Calu3 (cell line): ENCODE data around the gene CTDSPL2. TPM values are rescaled to one million over a fixed set of nuclear protein-coding genes. Genes with fewer than 3 reads are reported as not detected.

Experiments
- BruUV-seq: library from RNA; stranded (reverse); fragments of 400-500 nt; replicated peaks from 2 replicates; lab custom pipeline; 2021; lab: Mats Ljungman, UMichigan
- CTCF ChIA-PET: fragments of 300-600 bp; sonication (Branson Sonifier 250); formaldehyde crosslinking; loops from one replicate; lab custom pipeline; 2022; ENCODE audit warnings: antibody characterized with exemption; lab: Charles Lee
- DNase-seq: peaks from one replicate; pipeline ENCODE4 v3.0.0; 2022
- H3K27ac Mint-ChIP-seq: one replicate; pipeline ENCODE4 v1.8.0; 2022; ENCODE audit warnings: mixed read lengths; ENCODE audit not compliant: unreplicated experiment
- H3K27me3 Mint-ChIP-seq: one replicate; pipeline ENCODE4 v1.8.0; 2022; ENCODE audit warnings: mixed read lengths; ENCODE audit not compliant: unreplicated experiment
- H3K36me3 Mint-ChIP-seq: one replicate; pipeline ENCODE4 v1.8.0; 2022; ENCODE audit warnings: mild to moderate bottlenecking, moderate library complexity, mixed read lengths; ENCODE audit not compliant: insufficient read depth, unreplicated experiment
- H3K4me1 Mint-ChIP-seq: one replicate; pipeline ENCODE4 v1.8.0; 2022; ENCODE audit warnings: mild to moderate bottlenecking, low read depth, mixed read lengths; ENCODE audit not compliant: unreplicated experiment
- H3K4me3 Mint-ChIP-seq: one replicate; pipeline ENCODE4 v1.8.0; 2022; ENCODE audit warnings: mild to moderate bottlenecking, low read depth, moderate library complexity, mixed read lengths; ENCODE audit not compliant: unreplicated experiment
- H3K9me3 Mint-ChIP-seq: one replicate; pipeline ENCODE4 v1.8.0; 2022; ENCODE audit warnings: low read depth, mixed read lengths; ENCODE audit not compliant: unreplicated experiment
- CTCF ChIP-seq: fragments of 200-600 bp; IDR thresholded peaks from one replicate; pipeline ENCODE4 v1.8.0; 2022; ENCODE audit warnings: antibody characterized with exemption; ENCODE audit not compliant: unreplicated experiment
- intact Hi-C: fragments of 100-400 bp; cut with micrococcal nuclease; formaldehyde crosslinking; loops from one replicate; pipeline ENCODE4 v1.10.0; 2022; ENCODE audit not compliant: unreplicated experiment
- total RNA-seq: library from RNA; stranded (reverse); gene quantifications from 2 replicates; pipeline ENCODE4 v1.2.3, GENCODE V29; 2022

Gene CTDSPL2
- total RNA-seq, 1 experiment from 2014 or later, result 38.0 TPM

- CTCF ChIA-PET, result interaction anchor here (0.8 kb wide), 1 partner anchor 42 kb away, joined by 3 read pairs; no protein-coding TSS in a partner anchor
- Mint-ChIP-seq H3K36me3 (no peaks in the 10 kb centered on the region), H3K27me3 (no peaks in the 10 kb centered on the region), H3K27ac (no peak overlapping the region), H3K9me3 (no peaks in the 10 kb centered on the region), H3K4me3 (no peak overlapping the region), H3K4me1 (no peaks in the 10 kb centered on the region)
- no TSS peak for BruUV-seq
- no peak for TF ChIP-seq CTCF
- intact Hi-C loops, result no loop called here
- DNase-seq, result no peak
Observed at GRCh38 chr15:44468709-44469385, 41.4 kb downstream of the CTDSPL2 start.

GRCh38 chr15:44471885-44472455 is 44.5 kb downstream of the CTDSPL2 start:
- BruUV-seq, result no TSS peak
- no peaks in the 10 kb centered on the region for H3K9me3 Mint-ChIP-seq
- H3K4me1 Mint-ChIP-seq, result no peaks in the 10 kb centered on the region
- H3K36me3 Mint-ChIP-seq, result no peaks in the 10 kb centered on the region
- intact Hi-C loops, result loop anchor here (2.0 kb wide), 1 partner anchor 29 kb away; no protein-coding TSS in a partner anchor
- H3K4me3 Mint-ChIP-seq, result no peak overlapping the region
- DNase-seq, result no peak
- CTCF ChIA-PET, result interaction anchor here (0.7 kb wide), 1 partner anchor 273 kb away, joined by 4 read pairs; no protein-coding TSS in a partner anchor
- no peaks in the 10 kb centered on the region for H3K27me3 Mint-ChIP-seq
- H3K27ac Mint-ChIP-seq, result no peak overlapping the region
- TF ChIP-seq CTCF, result no peak

GRCh38 chr15:44479343-44479742 is 51.9 kb downstream of the CTDSPL2 start:
- CTCF ChIA-PET, result no interaction called here
- Mint-ChIP-seq H3K4me3 (no peak overlapping the region), H3K27me3 (no peaks in the 10 kb centered on the region), H3K36me3 (peaks cover 4% of the 10 kb centered on the region), H3K9me3 (no peaks in the 10 kb centered on the region), H3K4me1 (no peaks in the 10 kb centered on the region), H3K27ac (no peak overlapping the region)
- intact Hi-C loops, result no loop called here
- TF ChIP-seq CTCF, result no peak
- no peak for DNase-seq
- BruUV-seq, result no TSS peak

- no peak for TF ChIP-seq CTCF
- CTCF ChIA-PET, result interaction anchor here (0.6 kb wide), 2 partner anchors 172 to 669 kb away, joined by 3 to 4 read pairs; no protein-coding TSS in a partner anchor
- intact Hi-C loops, result no loop called here
- H3K9me3 Mint-ChIP-seq, result no peaks in the 10 kb centered on the region
- H3K4me3 Mint-ChIP-seq, result no peak overlapping the region
- no peak overlapping the region for H3K27ac Mint-ChIP-seq
- peaks cover under 1% of the 10 kb centered on the region for H3K4me1 Mint-ChIP-seq
- DNase-seq, result no peak
- no TSS peak for BruUV-seq
- no peaks in the 10 kb centered on the region for H3K27me3 Mint-ChIP-seq
- H3K36me3 Mint-ChIP-seq, result peaks cover 6% of the 10 kb centered on the region
Observed at GRCh38 chr15:44482090-44482489, 54.7 kb downstream of the CTDSPL2 start.
